ENCODE results near the gene KIF2C.
"Not testable (repeated sequence)": the region's sequence is repeated elsewhere in the genome, so short reads cannot be mapped to it uniquely, and the experiment has no call there.

KIF2C gene

GRCh38 chr1:44810101-44810761, 70.6 kb downstream of the KIF2C start:
- no peak overlapping the region for H3K4me3 ChIP-seq (ENCODE audit: control insufficient read depth in 1 of 7, extremely low read depth in 1 of 7, insufficient read depth in 4 of 7, low read depth in 2 of 7, low read length in 6 of 7)
- 34% methylated on average over 10 of the region's 12 CpGs for WGBS (ENCODE audit: insufficient coverage)
- peak overlapping the region in 1 of 2 experiments; percentile 97 for H3K27ac ChIP-seq (ENCODE audit: insufficient read depth in 1 of 2, low read depth in 1 of 2, low read length in 2 of 2, poor library complexity in 1 of 2, severe bottlenecking in 2 of 2)
- DNase-seq = peak in 2 of 3 donors; percentile 52 to 58
- CTCF ChIA-PET = interaction anchor here (0.9 to 7.8 kb wide), 4 partner anchors 10 to 27 kb away, joined by 3 to 69 read pairs (median 30); partner anchors contain the start of genes BEST4 and PLK3
- POLR2A ChIA-PET = interaction anchor here (0.9 to 3.5 kb wide), 6 partner anchors 9 to 89 kb away, joined by 3 to 64 read pairs (median 22); partner anchors contain the start of genes PLK3 and RNU5D-1
- peaks cover 0 to 14% (median 8%) of the 10 kb centered on the region in 4 experiments for H3K36me3 ChIP-seq (ENCODE audit: control insufficient read depth in 4 of 4, insufficient read depth in 4 of 4, low read length in 3 of 4)
- peaks cover 11 to 85% (median 73%) of the 10 kb centered on the region in 4 experiments for H3K4me1 ChIP-seq (ENCODE audit: control extremely low read depth in 1 of 4, control insufficient read depth in 4 of 4, insufficient read depth in 4 of 4, low read length in 3 of 4)
- no peaks in the 10 kb centered on the region for H3K9me3 ChIP-seq (ENCODE audit: control extremely low read depth in 1 of 5, control insufficient read depth in 4 of 5, insufficient read depth in 2 of 5, low read depth in 1 of 5, low read length in 4 of 5)
- no peaks in the 10 kb centered on the region for H3K27me3 ChIP-seq (replicated peaks in 2 of 5; ENCODE audit: control insufficient read depth in 4 of 5, insufficient read depth in 5 of 5, low read length in 4 of 5)

GRCh38 chr1:44810762-44811105, 71.1 kb downstream of the KIF2C start:
- not testable (repeated sequence) for H3K9me3 ChIP-seq (ENCODE audit: control extremely low read depth in 1 of 5, control insufficient read depth in 4 of 5, insufficient read depth in 2 of 5, low read depth in 1 of 5, low read length in 4 of 5); H3K27me3 ChIP-seq (replicated peaks in 2 of 5; ENCODE audit: control insufficient read depth in 4 of 5, insufficient read depth in 5 of 5, low read length in 4 of 5); DNase-seq; H3K36me3 ChIP-seq (ENCODE audit: control insufficient read depth in 4 of 4, insufficient read depth in 4 of 4, low read length in 3 of 4); H3K4me3 ChIP-seq (ENCODE audit: control insufficient read depth in 1 of 7, extremely low read depth in 1 of 7, insufficient read depth in 4 of 7, low read depth in 2 of 7, low read length in 6 of 7)
- Histone ChIP-seq H3K27ac (ENCODE audit: insufficient read depth in 1 of 2, low read depth in 1 of 2, low read length in 2 of 2, poor library complexity in 1 of 2, severe bottlenecking in 2 of 2) (peak overlapping the region in 1 of 2 experiments; percentile 97), H3K4me1 (ENCODE audit: control extremely low read depth in 1 of 4, control insufficient read depth in 4 of 4, insufficient read depth in 4 of 4, low read length in 3 of 4) (peaks cover 11 to 85% (median 72%) of the 10 kb centered on the region in 4 experiments)
- POLR2A ChIA-PET = interaction anchor here (0.5 to 3.5 kb wide), 4 partner anchors 9 to 88 kb away, joined by 4 to 64 read pairs (median 7); partner anchors contain the start of gene PLK3
- 85% methylated on average over 4 of the region's 4 CpGs for WGBS (ENCODE audit: insufficient coverage)
- CTCF ChIA-PET = interaction anchor here (1.1 to 7.8 kb wide), 2 partner anchors 22 to 90 kb away, joined by 3 to 43 read pairs; partner anchors contain the start of gene BEST4

- no peak for DNase-seq
- Histone ChIP-seq H3K4me1 (ENCODE audit: control extremely low read depth in 1 of 4, control insufficient read depth in 4 of 4, insufficient read depth in 4 of 4, low read length in 3 of 4) (peaks cover 11 to 81% (median 69%) of the 10 kb centered on the region in 4 experiments), H3K4me3 (ENCODE audit: control insufficient read depth in 1 of 7, extremely low read depth in 1 of 7, insufficient read depth in 4 of 7, low read depth in 2 of 7, low read length in 6 of 7) (no peak overlapping the region), H3K27me3 (replicated peaks in 2 of 5; ENCODE audit: control insufficient read depth in 4 of 5, insufficient read depth in 5 of 5, low read length in 4 of 5) (no peaks in the 10 kb centered on the region), H3K9me3 (ENCODE audit: control extremely low read depth in 1 of 5, control insufficient read depth in 4 of 5, insufficient read depth in 2 of 5, low read depth in 1 of 5, low read length in 4 of 5) (no peaks in the 10 kb centered on the region), H3K27ac (ENCODE audit: insufficient read depth in 1 of 2, low read depth in 1 of 2, low read length in 2 of 2, poor library complexity in 1 of 2, severe bottlenecking in 2 of 2) (no peak overlapping the region), H3K36me3 (ENCODE audit: control insufficient read depth in 4 of 4, insufficient read depth in 4 of 4, low read length in 3 of 4) (peaks cover 0 to 4% (median under 1%) of the 10 kb centered on the region in 4 experiments)
- 80% methylated on average over 4 of the region's 8 CpGs for WGBS (ENCODE audit: insufficient coverage)
- CTCF ChIA-PET = interaction anchor here (1.1 to 7.8 kb wide), 2 partner anchors 23 to 90 kb away, joined by 3 to 43 read pairs; partner anchors contain the start of gene BEST4
- POLR2A ChIA-PET = interaction anchor here (0.5 to 1.6 kb wide), 3 partner anchors 9 to 88 kb away, joined by 4 to 8 read pairs (median 6); partner anchors contain the start of gene PLK3
Observed at GRCh38 chr1:44811234-44811633, 71.6 kb downstream of the KIF2C start.

GRCh38 chr1:44812822-44813543, 73.3 kb downstream of the KIF2C start:
- no peaks in the 10 kb centered on the region for H3K27me3 ChIP-seq (replicated peaks in 2 of 5; ENCODE audit: control insufficient read depth in 4 of 5, insufficient read depth in 5 of 5, low read length in 4 of 5)
- peaks cover 11 to 63% (median 51%) of the 10 kb centered on the region in 4 experiments for H3K4me1 ChIP-seq (ENCODE audit: control extremely low read depth in 1 of 4, control insufficient read depth in 4 of 4, insufficient read depth in 4 of 4, low read length in 3 of 4)
- peak overlapping the region in 5 of 7 experiments; percentile 4 to 85 (median 67) for H3K4me3 ChIP-seq (ENCODE audit: control insufficient read depth in 1 of 7, extremely low read depth in 1 of 7, insufficient read depth in 4 of 7, low read depth in 2 of 7, low read length in 6 of 7)
- no peak for DNase-seq
- no peaks in the 10 kb centered on the region for H3K9me3 ChIP-seq (ENCODE audit: control extremely low read depth in 1 of 5, control insufficient read depth in 4 of 5, insufficient read depth in 2 of 5, low read depth in 1 of 5, low read length in 4 of 5)
- POLR2A ChIA-PET = interaction anchor here (1.0 to 2.0 kb wide), 5 partner anchors 12 to 82 kb away, joined by 3 to 13 read pairs (median 4); partner anchors contain the start of genes BEST4, PLK3 and RNU5D-1
- no peaks in the 10 kb centered on the region for H3K36me3 ChIP-seq (ENCODE audit: control insufficient read depth in 4 of 4, insufficient read depth in 4 of 4, low read length in 3 of 4)
- WGBS (ENCODE audit: insufficient coverage) = 79% methylated on average over 45 of the region's 48 CpGs
- CTCF ChIA-PET = interaction anchor here (0.8 to 2.4 kb wide), 5 partner anchors 8 to 91 kb away, joined by 3 to 7 read pairs (median 6); partner anchors contain the start of gene PLK3
- no peak overlapping the region for H3K27ac ChIP-seq (ENCODE audit: insufficient read depth in 1 of 2, low read depth in 1 of 2, low read length in 2 of 2, poor library complexity in 1 of 2, severe bottlenecking in 2 of 2)

DNA sequence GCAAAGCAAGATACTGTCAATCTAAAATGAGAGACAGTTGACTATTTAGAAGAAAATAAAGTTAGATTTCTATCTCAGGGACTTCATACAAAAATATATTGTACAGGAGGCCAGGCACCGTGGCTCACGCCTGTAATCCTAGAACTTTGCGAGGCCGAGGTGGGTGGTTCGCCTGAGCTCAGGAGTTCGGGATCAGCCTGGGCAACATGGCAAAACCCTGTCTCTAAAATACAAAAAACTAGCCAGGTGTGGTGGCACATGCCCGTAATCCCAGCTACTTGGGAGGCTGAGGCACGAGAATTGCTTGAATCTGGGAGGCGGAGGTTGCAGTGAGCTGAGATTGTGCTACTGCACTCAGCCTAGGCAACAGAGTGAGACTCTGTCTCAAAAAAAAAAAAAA, 76.3 kb downstream of the KIF2C start:
- H3K4me1 ChIP-seq (ENCODE audit: control extremely low read depth in 1 of 4, control insufficient read depth in 4 of 4, insufficient read depth in 4 of 4, low read length in 3 of 4) = peaks cover 0 to 55% (median 39%) of the 10 kb centered on the region in 4 experiments
- H3K9me3 ChIP-seq (ENCODE audit: control extremely low read depth in 1 of 5, control insufficient read depth in 4 of 5, insufficient read depth in 2 of 5, low read depth in 1 of 5, low read length in 4 of 5); H3K4me3 ChIP-seq (ENCODE audit: control insufficient read depth in 1 of 7, extremely low read depth in 1 of 7, insufficient read depth in 4 of 7, low read depth in 2 of 7, low read length in 6 of 7); H3K27me3 ChIP-seq (replicated peaks in 2 of 5; ENCODE audit: control insufficient read depth in 4 of 5, insufficient read depth in 5 of 5, low read length in 4 of 5); POLR2A ChIA-PET; H3K36me3 ChIP-seq (ENCODE audit: control insufficient read depth in 4 of 4, insufficient read depth in 4 of 4, low read length in 3 of 4); DNase-seq; H3K27ac ChIP-seq (ENCODE audit: insufficient read depth in 1 of 2, low read depth in 1 of 2, low read length in 2 of 2, poor library complexity in 1 of 2, severe bottlenecking in 2 of 2): not testable (repeated sequence)
- CTCF ChIA-PET = interaction anchor here (1.3 kb wide), 1 partner anchor 20 kb away, joined by 4 read pairs; no protein-coding TSS in a partner anchor
- 98% methylated on average over 7 of the region's 9 CpGs for WGBS (ENCODE audit: insufficient coverage)

DNA sequence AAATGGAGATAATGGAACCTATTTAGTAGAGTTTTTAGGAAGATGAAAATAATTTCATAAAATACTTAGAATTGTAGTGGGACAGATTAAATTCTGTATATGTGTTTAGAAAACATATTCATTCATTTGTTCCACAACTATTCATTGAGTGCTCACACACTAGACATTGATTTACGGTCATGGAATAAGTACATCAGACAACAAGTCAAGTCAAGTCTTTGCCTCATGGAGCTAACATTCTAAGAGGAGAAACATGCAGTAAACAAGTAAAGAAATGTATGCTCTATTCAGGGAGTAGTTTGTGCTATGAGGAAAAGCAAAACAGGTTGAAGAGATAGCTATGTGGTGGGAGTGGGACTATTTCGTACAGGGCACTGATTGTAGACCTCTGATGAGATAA, 77.7 kb downstream of the KIF2C start:
- POLR2A ChIA-PET = interaction anchor here (1.1 to 4.2 kb wide), 2 partner anchors 17 to 96 kb away, joined by 4 to 59 read pairs; partner anchors contain the start of gene PLK3
- WGBS (ENCODE audit: insufficient coverage) = 90% methylated on average over 2 of the region's 2 CpGs

More for the DNA sequence above, 77.7 kb downstream of the KIF2C start:
- Histone ChIP-seq H3K4me1 (ENCODE audit: control extremely low read depth in 1 of 4, control insufficient read depth in 4 of 4, insufficient read depth in 4 of 4, low read length in 3 of 4) (peaks cover 0 to 49% (median 35%) of the 10 kb centered on the region in 4 experiments), H3K9me3 (ENCODE audit: control extremely low read depth in 1 of 5, control insufficient read depth in 4 of 5, insufficient read depth in 2 of 5, low read depth in 1 of 5, low read length in 4 of 5) (no peaks in the 10 kb centered on the region), H3K27me3 (replicated peaks in 2 of 5; ENCODE audit: control insufficient read depth in 4 of 5, insufficient read depth in 5 of 5, low read length in 4 of 5) (no peaks in the 10 kb centered on the region), H3K36me3 (ENCODE audit: control insufficient read depth in 4 of 4, insufficient read depth in 4 of 4, low read length in 3 of 4) (no peaks in the 10 kb centered on the region), H3K27ac (ENCODE audit: insufficient read depth in 1 of 2, low read depth in 1 of 2, low read length in 2 of 2, poor library complexity in 1 of 2, severe bottlenecking in 2 of 2) (no peak overlapping the region), H3K4me3 (ENCODE audit: control insufficient read depth in 1 of 7, extremely low read depth in 1 of 7, insufficient read depth in 4 of 7, low read depth in 2 of 7, low read length in 6 of 7) (no peak overlapping the region)
- DNase-seq = no peak
- CTCF ChIA-PET = interaction anchor here (0.7 to 8.7 kb wide), 8 partner anchors 10 to 88 kb away, joined by 3 to 69 read pairs (median 6); partner anchors contain the start of genes BEST4, BTBD19, DYNLT4 and PLK3
